RWPE2 (cell line): ENCODE data around the gene NELFB.

Experiments used
- ATAC-seq: fragments of 200-7000 bp; cut with Tn5 transposase; 3 replicates; pipeline ENCODE4 v1.9.1; 2021; ENCODE audit warnings: low read depth
- DNase-seq: peaks from one replicate; pipeline ENCODE4 v3.0.0-alpha.2; 2020; ENCODE audit warnings: low spot score
- H3K27ac ChIP-seq: fragments of 450-650 bp; 2 replicates; pipeline ENCODE4 v1.5.1; 2017; ENCODE audit warnings: mild to moderate bottlenecking; ENCODE audit not compliant: poor library complexity, severe bottlenecking
- H3K27me3 ChIP-seq: fragments of 250-450 bp; sonication (Bioruptor Pico); 2 replicates; pipeline ENCODE4 v1.5.1; 2021; ENCODE audit warnings: mild to moderate bottlenecking, moderate library complexity; ENCODE audit not compliant: insufficient read depth, poor library complexity, severe bottlenecking
- H3K36me3 ChIP-seq: fragments of 250-450 bp; sonication (Bioruptor Pico); 2 replicates; pipeline ENCODE4 v1.5.1; 2020; ENCODE audit warnings: low read depth, mild to moderate bottlenecking, moderate library complexity
- H3K4me1 ChIP-seq: fragments of 250-450 bp; sonication (Bioruptor Pico); 2 replicates; pipeline ENCODE4 v1.5.1; 2021; ENCODE audit warnings: mild to moderate bottlenecking, moderate library complexity; ENCODE audit not compliant: insufficient read depth, poor library complexity, severe bottlenecking
- H3K4me3 ChIP-seq: fragments of 250-450 bp; sonication (Bioruptor Pico); 2 replicates; pipeline ENCODE4 v1.5.1; 2021; ENCODE audit warnings: mild to moderate bottlenecking, moderate library complexity; ENCODE audit not compliant: severe bottlenecking
- H3K9me3 ChIP-seq: fragments of 250-450 bp; sonication (Bioruptor Pico); 2 replicates; pipeline ENCODE4 v1.5.1; 2021; ENCODE audit warnings: mild to moderate bottlenecking, moderate library complexity; ENCODE audit not compliant: severe bottlenecking
- TF ChIP-seq, protein P1 (sequence below): fragments of 450-650 bp; IDR thresholded peaks from one replicate; pipeline ENCODE4 v1.5.1; 2017; ENCODE audit warnings: mild to moderate bottlenecking, moderate library complexity; ENCODE audit not compliant: poor library complexity, severe bottlenecking

Gene NELFB

DNA sequence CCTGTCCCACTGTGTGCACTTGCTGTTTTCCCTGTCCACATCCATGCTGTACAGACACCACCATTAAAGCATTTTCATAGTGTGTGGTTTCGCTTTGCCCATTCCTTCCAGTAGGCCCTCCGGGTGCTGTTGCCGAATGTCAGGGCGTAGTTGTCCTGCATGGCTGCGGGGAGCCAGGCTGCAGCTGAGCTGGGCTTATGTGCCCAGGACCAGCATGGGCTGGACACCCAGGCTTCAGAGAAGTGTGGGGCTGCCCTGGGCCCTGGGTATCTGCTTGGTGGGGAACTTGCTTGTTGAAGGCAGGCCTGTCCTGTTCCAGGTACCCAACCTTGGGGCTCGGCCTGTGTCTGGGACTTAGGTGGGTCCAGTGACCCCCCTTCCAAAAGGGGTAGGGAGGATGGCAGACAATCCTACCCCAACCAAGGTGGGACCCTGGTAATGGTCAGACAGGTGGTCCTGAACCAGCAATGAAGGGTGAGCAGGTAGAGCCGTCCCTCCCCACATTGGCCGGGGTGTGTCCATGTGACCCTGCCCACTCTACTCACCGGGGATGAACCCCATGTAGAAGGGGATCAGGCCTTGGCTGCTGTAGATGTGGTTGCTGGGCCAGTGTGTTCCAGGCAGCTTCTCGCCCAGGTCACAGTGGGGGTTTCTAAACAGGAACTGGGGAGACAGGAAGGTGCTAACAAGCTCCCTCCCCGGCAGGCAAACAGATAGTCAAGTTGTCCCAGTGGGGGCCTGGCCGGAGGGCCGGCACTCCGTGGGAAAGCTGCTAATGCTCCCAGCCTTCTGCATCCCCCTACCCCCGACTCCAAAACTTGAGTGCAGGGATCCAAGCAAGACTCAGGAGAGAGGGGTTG, 11.3 kb upstream of the NELFB start:
- ATAC-seq (peak; percentile 5; the same call in 2 of the 3 replicates), DNase-seq (no peak)
- TF ChIP-seq, protein P1, sequence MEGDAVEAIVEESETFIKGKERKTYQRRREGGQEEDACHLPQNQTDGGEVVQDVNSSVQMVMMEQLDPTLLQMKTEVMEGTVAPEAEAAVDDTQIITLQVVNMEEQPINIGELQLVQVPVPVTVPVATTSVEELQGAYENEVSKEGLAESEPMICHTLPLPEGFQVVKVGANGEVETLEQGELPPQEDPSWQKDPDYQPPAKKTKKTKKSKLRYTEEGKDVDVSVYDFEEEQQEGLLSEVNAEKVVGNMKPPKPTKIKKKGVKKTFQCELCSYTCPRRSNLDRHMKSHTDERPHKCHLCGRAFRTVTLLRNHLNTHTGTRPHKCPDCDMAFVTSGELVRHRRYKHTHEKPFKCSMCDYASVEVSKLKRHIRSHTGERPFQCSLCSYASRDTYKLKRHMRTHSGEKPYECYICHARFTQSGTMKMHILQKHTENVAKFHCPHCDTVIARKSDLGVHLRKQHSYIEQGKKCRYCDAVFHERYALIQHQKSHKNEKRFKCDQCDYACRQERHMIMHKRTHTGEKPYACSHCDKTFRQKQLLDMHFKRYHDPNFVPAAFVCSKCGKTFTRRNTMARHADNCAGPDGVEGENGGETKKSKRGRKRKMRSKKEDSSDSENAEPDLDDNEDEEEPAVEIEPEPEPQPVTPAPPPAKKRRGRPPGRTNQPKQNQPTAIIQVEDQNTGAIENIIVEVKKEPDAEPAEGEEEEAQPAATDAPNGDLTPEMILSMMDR, result no peak
- Histone ChIP-seq H3K27me3 (no peaks in the 10 kb centered on the region), H3K9me3 (no peaks in the 10 kb centered on the region), H3K4me3 (no peak overlapping the region), H3K4me1 (peaks cover 6% of the 10 kb centered on the region), H3K36me3 (peaks cover 25% of the 10 kb centered on the region), H3K27ac (peak overlapping the region; percentile 91)

DNA sequence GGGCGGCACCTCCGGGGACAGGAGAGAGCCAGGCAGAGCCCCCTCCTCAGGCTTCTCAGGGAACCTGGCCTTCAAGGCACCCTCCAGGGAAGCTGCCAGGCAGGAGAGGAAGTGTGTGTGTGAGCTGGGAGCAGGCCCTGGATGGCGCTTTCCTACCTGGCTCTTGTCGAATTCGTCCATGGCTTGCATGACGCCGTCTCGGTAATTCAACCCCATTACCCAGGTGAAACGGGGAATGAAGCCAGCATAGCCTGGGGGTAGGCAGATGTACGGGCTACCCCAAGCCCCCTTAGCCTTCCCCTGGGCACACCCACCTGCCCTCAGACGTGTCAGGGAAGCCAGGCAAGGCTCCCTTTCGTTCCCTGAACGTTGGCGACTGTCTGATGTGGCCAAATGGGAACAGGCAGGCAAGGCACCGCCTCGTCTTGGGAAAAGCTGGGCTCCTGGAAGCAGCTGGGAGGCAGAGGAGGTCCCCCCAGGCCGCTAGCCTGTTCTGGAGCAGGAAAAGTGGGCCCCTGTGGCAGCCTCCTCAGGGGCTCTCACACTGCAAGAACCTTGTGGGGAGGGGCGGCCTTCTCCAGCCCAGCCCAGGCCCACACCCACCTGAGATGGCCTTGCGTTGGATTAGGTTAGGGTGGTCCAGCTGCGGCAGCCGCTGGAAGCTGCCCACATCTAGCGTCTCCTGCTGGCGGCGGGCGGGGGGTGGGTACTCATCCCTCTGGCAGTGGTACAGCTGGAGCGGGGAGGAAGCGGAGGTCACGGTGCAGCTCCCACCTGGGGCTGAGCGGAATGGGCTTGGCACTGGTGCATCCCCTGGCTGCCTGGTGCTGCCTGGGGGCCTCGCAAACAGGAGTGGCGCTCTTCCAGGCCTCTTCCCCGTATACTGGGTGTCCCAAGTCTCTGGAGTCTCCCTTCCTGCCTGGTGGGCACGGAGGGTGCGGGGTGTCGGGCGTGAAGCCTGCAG, 10.4 kb upstream of the NELFB start:
- Histone ChIP-seq H3K4me3 (no peak overlapping the region), H3K36me3 (peaks cover 25% of the 10 kb centered on the region), H3K27ac (peak overlapping the region; percentile 91), H3K9me3 (no peaks in the 10 kb centered on the region), H3K27me3 (no peaks in the 10 kb centered on the region), H3K4me1 (peaks cover 6% of the 10 kb centered on the region)
- no peak for DNase-seq
- ATAC-seq, result peak; percentile 0; the same call in 1 of the 3 replicates
- TF ChIP-seq, protein P1, result no peak

DNA sequence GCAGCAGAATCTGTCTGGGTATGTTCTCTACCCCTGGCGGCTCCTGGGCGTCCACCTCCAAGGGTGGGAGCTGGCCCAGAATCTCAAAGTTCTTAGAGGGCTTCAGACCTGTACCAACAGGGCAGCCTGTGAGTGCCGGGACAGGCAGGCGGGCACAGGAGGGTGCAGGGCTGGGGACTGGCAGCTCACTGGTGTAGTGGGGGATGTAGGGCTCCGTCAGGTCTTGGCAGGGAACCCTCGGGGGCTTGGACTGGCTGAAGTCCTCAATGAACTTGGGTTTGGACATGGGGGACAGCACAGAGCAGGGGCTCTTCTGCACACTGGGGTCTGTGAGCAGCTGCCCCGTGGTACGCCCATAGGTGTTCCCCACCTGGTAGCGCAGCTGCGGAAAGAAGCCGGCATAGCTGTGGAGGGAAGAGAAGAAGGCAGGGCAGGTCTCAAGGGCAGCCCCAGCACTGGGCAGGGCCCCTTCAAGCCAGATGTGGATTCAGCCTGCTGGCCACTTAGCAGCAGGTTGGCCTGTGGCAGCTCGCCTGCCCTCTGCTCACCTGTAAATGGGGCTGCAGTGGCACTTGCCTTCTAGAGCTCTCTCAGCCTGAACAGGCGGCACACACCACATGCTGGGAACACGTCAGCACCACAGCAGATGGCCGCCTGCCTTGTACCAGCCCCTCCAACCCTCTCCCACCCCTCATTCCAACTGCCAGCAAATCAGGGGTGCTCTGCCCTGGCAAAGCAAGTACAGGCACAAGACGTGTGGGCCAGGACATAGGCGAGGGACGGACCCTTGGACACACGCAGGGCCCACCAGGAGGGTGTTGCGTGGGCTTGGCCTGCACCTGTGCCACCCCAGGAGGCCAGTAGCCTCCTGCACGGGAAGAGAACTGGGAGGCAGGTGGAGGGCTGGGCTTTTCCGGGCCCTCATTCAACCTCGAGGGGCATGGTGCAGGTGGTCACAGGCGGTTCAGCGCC, 9.4 kb upstream of the NELFB start:
- ATAC-seq, result no peak
- peaks cover 6% of the 10 kb centered on the region for H3K4me1 ChIP-seq

More for the DNA sequence above, 9.4 kb upstream of the NELFB start:
- no peak for DNase-seq
- no peaks in the 10 kb centered on the region for H3K9me3 ChIP-seq
- H3K27ac ChIP-seq, result no peak overlapping the region
- TF ChIP-seq, protein P1, result no peak
- H3K27me3 ChIP-seq, result no peaks in the 10 kb centered on the region
- no peak overlapping the region for H3K4me3 ChIP-seq
- peaks cover 25% of the 10 kb centered on the region for H3K36me3 ChIP-seq
